ENCODE data around the gene RARG. TPM values are rescaled to one million over a fixed set of nuclear protein-coding genes. Genes with fewer than 3 reads are reported as not detected.

Gene RARG
- total and polyA plus RNA-seq, 2 of the 8 experiments (the other 6 are each of a cell fraction or from before 2014, with no cell fraction given) = 68.6 to 68.9 TPM

DNA sequence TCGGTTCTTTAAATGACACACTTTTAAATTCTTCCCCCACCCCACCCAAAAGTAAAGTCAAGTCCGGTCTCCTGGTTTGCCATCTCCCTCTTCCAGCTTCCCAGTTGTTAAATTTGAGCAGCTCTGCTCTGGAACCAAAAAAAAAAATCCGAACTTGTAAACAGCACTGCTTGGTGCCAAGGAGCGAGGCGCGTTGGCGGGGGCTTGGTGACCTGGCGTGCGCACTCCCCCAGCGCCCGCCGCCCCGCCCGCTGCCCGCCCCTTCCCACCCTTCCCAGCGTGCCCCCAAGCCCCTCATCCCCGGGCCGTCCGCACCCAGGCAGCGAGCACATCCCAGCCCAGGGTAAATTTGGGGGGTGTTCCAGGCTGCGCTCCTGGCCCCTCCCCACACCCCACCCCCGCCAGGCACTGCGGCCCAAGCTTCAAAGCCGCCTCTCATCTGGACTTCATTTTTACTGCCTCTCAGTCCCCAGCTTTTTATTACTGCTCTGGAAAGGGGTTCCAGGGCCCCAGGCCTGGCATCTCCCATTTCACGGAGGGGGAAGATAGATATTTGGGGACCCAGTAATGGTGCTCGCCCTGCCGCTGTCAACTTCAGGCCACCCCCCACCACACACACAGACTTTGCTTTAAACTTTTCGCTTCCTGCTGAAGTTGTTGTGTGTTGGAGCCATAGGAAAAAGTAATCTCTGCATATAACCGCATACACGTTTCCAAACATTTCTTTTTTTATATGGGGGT lies 13.3 kb downstream of the RARG start:
- Histone ChIP-seq H3K23ac (ENCODE audit: insufficient read length) (no peak overlapping the region), H3K23me2 (ENCODE audit: low read depth, low read length) (peaks cover 26% of the 10 kb centered on the region), H3K27me3 (replicated peaks in 1 of 4; ENCODE audit: control insufficient read depth in 3 of 4, extremely low read depth in 1 of 4, insufficient read depth in 3 of 4, low read length in 3 of 4) (peaks cover 0 to 3% (median 0%) of the 10 kb centered on the region in 4 experiments; a peak in 1 of 7 replicates), H3K4me3 (ENCODE audit: extremely low read depth in 1 of 4, insufficient read depth in 2 of 4, low read depth in 3 of 4, low read length in 4 of 4) (peak overlapping the region; percentile 84 to 97 (median 88)), H3K14ac (ENCODE audit: insufficient read length) (no peak overlapping the region), H2BK120ac (replicated peaks; ENCODE audit: low read depth, low read length) (no peak overlapping the region), H3K9ac (replicated peaks in 1 of 4; ENCODE audit: extremely low read depth in 1 of 4, low read depth in 3 of 4, low read length in 3 of 4) (peak overlapping the region in 2 of 4 experiments; percentile 45 to 75; a peak in 3 of 7 replicates), H3K36me3 (ENCODE audit: control insufficient read depth in 2 of 4, insufficient read depth in 4 of 4, low read length in 3 of 4) (peaks cover 4 to 17% (median 8%) of the 10 kb centered on the region in 4 experiments; a peak in 7 of 8 replicates), H3K4me1 (replicated peaks in 1 of 4; ENCODE audit: control insufficient read depth in 3 of 4, insufficient read depth in 4 of 4, low read length in 3 of 4) (peaks cover 33 to 66% (median 52%) of the 10 kb centered on the region in 4 experiments), H3K79me2 (ENCODE audit: control insufficient read depth in 1 of 2, insufficient read depth in 2 of 2, low read length in 2 of 2) (peaks cover 16 to 36% of the 10 kb centered on the region in 2 experiments), H2BK5ac (ENCODE audit: low read depth, low read length) (peak overlapping the region; percentile 100; the same call in 1 of the 2 replicates), H4K20me1 (replicated peaks in 1 of 2; ENCODE audit: control insufficient read depth in 1 of 2, insufficient read depth in 2 of 2, low read length in 2 of 2) (peaks cover 0 to 3% of the 10 kb centered on the region in 2 experiments), H2AK5ac (ENCODE audit: low read depth, low read length) (peak overlapping the region; percentile 95; the same call in 1 of the 2 replicates), H4K5ac (ENCODE audit: insufficient read length, low read depth, low read length) (no peak overlapping the region), H4K8ac (ENCODE audit: extremely low read depth, insufficient read depth, low read length) (no peak overlapping the region), H3K9me3 (ENCODE audit: insufficient read depth in 2 of 2, low read depth in 1 of 2, low read length in 1 of 2) (no peaks in the 10 kb centered on the region), H2BK15ac (ENCODE audit: low read length) (peak overlapping the region; percentile 97; the same call in 1 of the 2 replicates), H3K27ac (ENCODE audit: low read depth, low read length) (no peak overlapping the region), H3K4me2 (ENCODE audit: insufficient read depth in 1 of 2, low read depth in 2 of 2, low read length in 2 of 2) (peak overlapping the region; percentile 99 to 100), H4K91ac (replicated peaks; ENCODE audit: insufficient read length, low read length) (no peak overlapping the region), H2AFZ (ENCODE audit: low read length) (no peak overlapping the region), H3K56ac (replicated peaks; ENCODE audit: insufficient read length, low read depth, low read length) (peak overlapping the region; percentile 22), H2BK20ac (ENCODE audit: low read length) (no peak overlapping the region), H3K18ac (ENCODE audit: extremely low read depth, low read length) (no peak overlapping the region; the same call in none of the 2 replicates), H3K4ac (replicated peaks; ENCODE audit: insufficient read length, low read depth, low read length) (no peak overlapping the region), H2BK12ac (ENCODE audit: low read depth, low read length) (peak overlapping the region; percentile 100; the same call in 1 of the 2 replicates), H3K79me1 (ENCODE audit: low read depth, low read length) (peaks cover 17% of the 10 kb centered on the region)
- FAIRE-seq (no peak), DNase-seq (ENCODE audit: low read depth in 1 of 2, low spot score in 2 of 2) (no peak)
- POLR2A ChIA-PET (ENCODE audit: partially characterized antibody) = interaction anchor here (0.6 to 13.6 kb wide), 18 partner anchors 8 to 164 kb away, joined by 3 to 151 read pairs (median 4); partner anchors contain the start of genes AAAS, CSAD, ESPL1 and PFDN5
- CTCF ChIA-PET (ENCODE audit: partially characterized antibody) = interaction anchor here (1.3 to 22.3 kb wide), 8 partner anchors 8 to 165 kb away, joined by 3 to 654 read pairs (median 110); partner anchors contain the start of genes AAAS, ESPL1, MYG1 and PFDN5
- WGBS, 2 experiments (ENCODE audit: extremely low coverage in 1 of 2, insufficient coverage in 1 of 2, insufficient read length in 1 of 2, insufficient replicate concordance in 2 of 2, low coverage in 1 of 2, low lambda C conversion rate in 2 of 2, missing lambda C conversion rate in 1 of 2) = 5% methylated on average over 12 of the region's 30 CpGs; no CpG with 5 or more reads in 1 of the 2 experiments
- TF ChIP-seq NRF1 (IDR thresholded peaks at IDR 0.05; ENCODE audit: low read depth, low read length) (no peak), SP1 (IDR thresholded peaks at IDR 0.05; ENCODE audit: low read depth, low read length) (0 out of 2 replicates have a peak, but pooled peaks have one; percentile 18), TAF1 (IDR thresholded peaks at IDR 0.05; ENCODE audit: low read depth, low read length) (0 out of 2 replicates have a peak, but pooled peaks have one; percentile 1), EP300 (IDR thresholded peaks at IDR 0.05; ENCODE audit: borderline replicate concordance in 1 of 2, low read depth in 2 of 2, low read length in 2 of 2) (no peak)
